Measurements from ENCODE around the gene OSBP. TPM values are rescaled to one million over a fixed set of nuclear protein-coding genes. Genes with fewer than 3 reads are reported as not detected.

Gene OSBP, protein sequence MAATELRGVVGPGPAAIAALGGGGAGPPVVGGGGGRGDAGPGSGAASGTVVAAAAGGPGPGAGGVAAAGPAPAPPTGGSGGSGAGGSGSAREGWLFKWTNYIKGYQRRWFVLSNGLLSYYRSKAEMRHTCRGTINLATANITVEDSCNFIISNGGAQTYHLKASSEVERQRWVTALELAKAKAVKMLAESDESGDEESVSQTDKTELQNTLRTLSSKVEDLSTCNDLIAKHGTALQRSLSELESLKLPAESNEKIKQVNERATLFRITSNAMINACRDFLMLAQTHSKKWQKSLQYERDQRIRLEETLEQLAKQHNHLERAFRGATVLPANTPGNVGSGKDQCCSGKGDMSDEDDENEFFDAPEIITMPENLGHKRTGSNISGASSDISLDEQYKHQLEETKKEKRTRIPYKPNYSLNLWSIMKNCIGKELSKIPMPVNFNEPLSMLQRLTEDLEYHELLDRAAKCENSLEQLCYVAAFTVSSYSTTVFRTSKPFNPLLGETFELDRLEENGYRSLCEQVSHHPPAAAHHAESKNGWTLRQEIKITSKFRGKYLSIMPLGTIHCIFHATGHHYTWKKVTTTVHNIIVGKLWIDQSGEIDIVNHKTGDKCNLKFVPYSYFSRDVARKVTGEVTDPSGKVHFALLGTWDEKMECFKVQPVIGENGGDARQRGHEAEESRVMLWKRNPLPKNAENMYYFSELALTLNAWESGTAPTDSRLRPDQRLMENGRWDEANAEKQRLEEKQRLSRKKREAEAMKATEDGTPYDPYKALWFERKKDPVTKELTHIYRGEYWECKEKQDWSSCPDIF
- total RNA-seq = 29.1 and 30.4 TPM in 2 replicates

GRCh38 chr11:59615637-59616395 lies at the start of gene OSBP:
Gene OSBP (minus strand): TSS chr11:59615774. CDS start chr11:59615664, 110 bp downstream.

Other genes with a start within 250 kb of the OSBP start
- not detected in 2 replicates for gene OR5A2, start 189.4 kb downstream of the OSBP start, total RNA-seq
- not detected in 2 replicates for gene OR5A1, start 179.3 kb downstream of the OSBP start, total RNA-seq
- gene OR4D6, start 158.8 kb downstream of the OSBP start, total RNA-seq = not detected in 2 replicates
- gene OR4D10, start 142.5 kb downstream of the OSBP start, total RNA-seq = not detected in 2 replicates
- not detected in 2 replicates for gene OR4D11, start 112.2 kb downstream of the OSBP start, total RNA-seq
- not detected in 2 replicates for gene OR4D9, start 104.2 kb downstream of the OSBP start, total RNA-seq
- gene PATL1, start 53.3 kb upstream of the OSBP start, total RNA-seq = 4.5 and 5.2 TPM in 2 replicates
- not detected in 2 replicates for gene OR10V1, start 98.1 kb upstream of the OSBP start, total RNA-seq
- gene STX3, start 139.6 kb upstream of the OSBP start, total RNA-seq = 13.8 and 24.0 TPM in 2 replicates
- 29.0 and 45.1 TPM in 2 replicates for gene MRPL16, start 195.0 kb upstream of the OSBP start, total RNA-seq
- not detected in 2 replicates for gene CBLIF, start 229.7 kb upstream of the OSBP start, total RNA-seq

Data from regular cardiac myocyte (primary cell).